Activated naive CD4-positive, alpha-beta T cell treated with anti-CD3 and anti-CD28 coated beads, Interleukin-2, amount 50 U/mL, for 24 hours (primary cell): ENCODE results near the gene PTAFR.

Experiments used
- H3K27ac Mint-ChIP-seq: one replicate; pipeline ENCODE4 v1.8.0; 2021; ENCODE audit warnings: mild to moderate bottlenecking, mixed read lengths
- H3K27me3 Mint-ChIP-seq: one replicate; pipeline ENCODE4 v1.8.0; 2021; ENCODE audit warnings: mixed read lengths
- H3K36me3 Mint-ChIP-seq: one replicate; pipeline ENCODE4 v1.8.0; 2021; ENCODE audit warnings: mixed read lengths
- H3K4me1 Mint-ChIP-seq: one replicate; pipeline ENCODE4 v1.8.0; 2021; ENCODE audit warnings: mixed read lengths
- H3K4me3 Mint-ChIP-seq: one replicate; pipeline ENCODE4 v1.8.0; 2021; ENCODE audit warnings: mild to moderate bottlenecking, mixed read lengths
- H3K9me3 Mint-ChIP-seq: one replicate; pipeline ENCODE4 v1.8.0; 2021; ENCODE audit warnings: mixed read lengths

PTAFR gene

DNA sequence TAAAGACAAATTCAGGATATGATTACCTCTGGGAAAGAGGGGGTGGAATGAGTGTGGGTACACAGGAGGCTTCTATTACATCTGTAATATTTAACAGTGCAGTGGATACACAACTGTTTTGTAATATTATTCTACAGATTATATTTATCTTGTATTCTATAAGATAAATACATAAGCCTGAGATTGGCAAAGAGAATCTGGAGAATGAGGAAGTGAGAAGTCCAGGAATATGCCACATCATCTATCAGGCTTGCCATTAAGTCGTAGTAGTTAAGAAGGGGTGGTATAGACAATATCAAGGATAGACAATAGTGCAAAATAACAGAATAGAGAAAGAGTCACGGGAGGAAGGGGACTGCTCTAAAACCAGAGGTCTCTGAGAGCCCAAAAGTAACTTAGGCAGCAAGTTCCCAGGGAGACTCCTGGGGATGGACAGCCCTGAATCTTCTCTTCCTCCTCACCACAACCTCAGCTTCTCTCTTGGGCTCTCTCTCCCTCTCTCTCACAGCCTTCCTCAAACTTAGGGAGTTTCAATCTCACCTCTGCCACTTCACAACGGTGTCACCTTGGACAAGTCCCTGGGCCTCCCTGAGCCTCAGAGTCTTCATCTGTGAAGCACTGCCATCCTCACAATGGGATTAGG lies 14.0 kb upstream of the PTAFR start:
- peaks cover 4% of the 10 kb centered on the region for H3K36me3 Mint-ChIP-seq
- no peak overlapping the region for H3K4me3 Mint-ChIP-seq
- H3K9me3 Mint-ChIP-seq: no peaks in the 10 kb centered on the region
- H3K27me3 Mint-ChIP-seq: no peaks in the 10 kb centered on the region
- no peak overlapping the region for H3K27ac Mint-ChIP-seq
- H3K4me1 Mint-ChIP-seq: no peaks in the 10 kb centered on the region

DNA sequence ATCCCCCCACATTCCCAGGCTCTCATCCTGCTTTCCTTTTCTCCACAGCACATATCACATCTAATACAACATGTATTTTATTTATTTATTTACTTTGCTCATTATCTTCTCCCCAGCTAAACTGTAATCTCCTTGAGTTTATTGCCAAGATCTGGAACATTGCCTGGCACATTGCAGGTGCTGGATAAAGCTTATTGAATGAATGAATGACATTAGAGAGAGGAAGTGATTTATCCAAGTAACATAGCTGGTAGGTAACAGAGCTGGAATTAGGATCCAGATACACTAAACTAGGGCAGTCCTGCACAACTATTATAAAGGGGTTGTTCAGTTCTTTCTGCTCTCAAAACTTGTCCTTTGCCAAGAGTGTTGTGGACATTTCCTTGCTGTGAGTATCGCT lies 8.6 kb upstream of the PTAFR start:
- H3K4me1 Mint-ChIP-seq: peaks cover 12% of the 10 kb centered on the region
- no peak overlapping the region for H3K27ac Mint-ChIP-seq
- H3K4me3 Mint-ChIP-seq: no peak overlapping the region
- no peaks in the 10 kb centered on the region for H3K27me3 Mint-ChIP-seq
- peaks cover 4% of the 10 kb centered on the region for H3K36me3 Mint-ChIP-seq
- no peaks in the 10 kb centered on the region for H3K9me3 Mint-ChIP-seq

DNA sequence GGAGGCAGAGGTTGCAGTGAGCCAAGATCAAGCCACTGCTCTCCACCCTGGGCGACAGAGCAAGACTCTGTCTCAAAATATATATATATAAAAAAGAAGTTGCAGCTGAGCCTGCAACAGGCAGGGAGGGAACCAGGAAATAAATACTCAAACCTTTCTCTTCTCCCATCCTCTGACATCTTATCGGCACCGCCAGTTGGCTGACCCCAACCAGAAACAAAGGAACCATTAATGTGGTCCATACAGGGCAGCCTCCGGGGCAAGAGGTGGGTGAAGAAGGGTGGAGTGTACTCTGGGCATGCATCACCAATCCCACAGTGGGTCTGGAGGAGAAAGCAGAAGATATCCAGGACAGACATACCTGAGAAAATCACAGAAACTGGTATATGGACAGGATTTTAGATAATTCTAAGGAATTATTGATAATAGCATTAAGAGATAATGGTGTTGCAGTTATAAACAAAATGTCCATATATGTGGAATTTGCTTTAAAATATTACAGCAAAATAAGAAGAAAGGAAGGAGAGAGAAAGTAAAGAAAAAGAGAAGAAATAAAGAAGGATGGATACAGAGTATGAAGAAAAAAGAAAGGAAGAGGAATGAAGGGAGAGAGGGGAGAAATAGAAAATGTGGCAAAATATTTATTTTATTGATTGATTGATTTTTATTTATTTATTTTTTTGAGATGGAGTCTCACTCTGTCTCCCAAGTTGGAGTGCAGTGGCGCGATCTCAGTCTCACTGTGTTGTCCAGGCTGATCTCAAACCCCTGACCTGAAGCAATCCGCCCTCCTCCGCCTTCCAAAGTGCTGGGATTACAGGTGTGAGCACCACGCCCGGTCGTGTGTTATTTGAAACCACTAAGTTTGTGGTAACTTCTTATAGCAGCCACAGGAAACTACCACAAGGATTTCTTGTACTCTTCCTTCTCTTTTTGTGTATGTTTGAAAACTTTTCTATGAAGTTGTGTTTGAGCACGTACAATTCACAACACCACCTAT lies 4.1 kb upstream of the PTAFR start:
- H3K27ac Mint-ChIP-seq: peak overlapping the region; percentile 5
- H3K27me3 Mint-ChIP-seq: peaks cover 1% of the 10 kb centered on the region
- H3K4me3 Mint-ChIP-seq: no peak overlapping the region
- H3K4me1 Mint-ChIP-seq: peaks cover 12% of the 10 kb centered on the region
- peaks cover 4% of the 10 kb centered on the region for H3K36me3 Mint-ChIP-seq
- no peaks in the 10 kb centered on the region for H3K9me3 Mint-ChIP-seq

DNA sequence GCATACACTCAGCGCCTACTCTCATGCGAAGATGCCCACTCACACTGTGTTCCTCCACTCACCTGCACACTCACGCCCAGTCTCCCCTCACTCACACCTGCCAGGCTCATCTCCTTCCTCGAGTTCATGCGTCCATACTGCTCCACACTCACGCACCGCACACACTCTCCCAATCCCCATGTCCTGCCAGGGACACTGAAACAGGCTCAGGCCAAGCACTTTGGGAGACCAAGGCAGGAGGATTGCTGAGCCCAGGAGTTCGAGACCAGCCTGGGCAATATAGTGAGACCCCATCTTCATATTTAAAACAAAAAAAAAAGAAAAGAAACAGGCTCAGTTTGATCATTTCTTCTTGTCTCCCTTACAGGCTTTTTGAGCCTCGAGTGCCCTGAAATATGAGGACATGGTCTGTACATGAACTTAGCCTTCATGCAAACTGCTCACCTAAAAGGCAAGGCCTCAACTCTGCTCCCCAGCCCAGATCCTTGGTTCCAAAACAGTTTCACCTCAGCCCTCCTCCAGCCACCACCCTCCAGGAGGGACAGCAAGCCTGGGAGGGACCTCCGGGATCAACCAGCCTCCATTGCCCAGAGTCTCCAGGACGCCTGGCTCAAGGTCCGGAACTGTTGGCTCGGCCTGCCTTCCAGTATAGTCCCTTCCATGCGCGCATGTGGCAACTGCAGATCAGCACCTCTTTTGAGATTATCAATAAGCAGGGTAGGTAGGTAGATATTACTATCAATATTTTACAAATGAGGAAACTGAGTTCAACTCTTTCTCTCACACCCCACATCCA lies 2.4 kb upstream of the PTAFR start:
- no peak overlapping the region for H3K4me3 Mint-ChIP-seq
- peaks cover 1% of the 10 kb centered on the region for H3K27me3 Mint-ChIP-seq
- peaks cover 12% of the 10 kb centered on the region for H3K4me1 Mint-ChIP-seq
- no peaks in the 10 kb centered on the region for H3K36me3 Mint-ChIP-seq
- H3K27ac Mint-ChIP-seq: no peak overlapping the region
- no peaks in the 10 kb centered on the region for H3K9me3 Mint-ChIP-seq

DNA sequence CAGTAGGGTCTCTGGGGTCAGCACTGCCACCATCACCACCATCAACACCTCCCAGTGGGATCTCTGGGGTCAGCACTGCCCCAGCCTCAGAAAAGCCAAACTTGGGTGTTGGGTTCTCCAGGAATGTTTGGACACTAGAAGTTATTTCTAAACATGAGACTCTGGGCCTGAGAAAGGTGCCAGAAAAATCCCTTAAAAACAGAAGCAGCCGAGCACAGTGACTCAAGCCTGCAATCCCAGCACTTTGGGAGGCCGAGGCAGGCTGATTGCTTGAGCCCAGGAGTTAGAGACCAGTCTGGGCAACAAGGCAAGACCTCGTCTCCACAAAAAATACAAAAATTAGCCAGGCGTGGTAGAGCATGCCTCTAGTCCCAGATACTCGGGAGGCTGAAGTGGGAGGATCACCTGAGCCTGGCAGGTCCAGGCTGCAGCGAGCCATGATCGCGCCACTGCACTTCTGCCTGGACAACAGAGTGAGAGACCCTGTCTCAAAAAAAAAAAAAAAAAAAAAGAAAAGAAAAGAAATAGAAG lies 470 bp downstream of the PTAFR start:
- Mint-ChIP-seq H3K4me3 (no peak overlapping the region), H3K4me1 (peaks cover 31% of the 10 kb centered on the region), H3K27ac (no peak overlapping the region), H3K9me3 (no peaks in the 10 kb centered on the region), H3K36me3 (no peaks in the 10 kb centered on the region), H3K27me3 (peaks cover 1% of the 10 kb centered on the region)

DNA sequence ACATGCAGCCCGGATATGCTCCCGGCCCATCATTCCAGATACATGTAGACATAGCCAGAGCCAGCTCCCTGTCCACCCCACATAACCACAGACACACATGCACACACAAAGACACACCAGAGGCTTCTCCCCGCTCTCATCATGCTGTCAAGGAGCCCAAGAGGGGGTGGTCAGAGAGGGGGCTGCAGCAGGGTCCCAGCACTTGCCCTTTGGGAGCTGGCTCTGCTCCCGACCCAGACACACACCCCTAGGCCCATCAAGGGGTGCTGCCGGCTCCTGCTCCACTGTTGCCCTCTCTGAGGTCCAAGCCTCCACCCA lies 2.6 kb downstream of the PTAFR start:
- no peak overlapping the region for H3K27ac Mint-ChIP-seq
- peaks cover 1% of the 10 kb centered on the region for H3K27me3 Mint-ChIP-seq
- H3K9me3 Mint-ChIP-seq: no peaks in the 10 kb centered on the region
- H3K4me3 Mint-ChIP-seq: no peak overlapping the region
- no peaks in the 10 kb centered on the region for H3K36me3 Mint-ChIP-seq
- H3K4me1 Mint-ChIP-seq: peaks cover 37% of the 10 kb centered on the region

DNA sequence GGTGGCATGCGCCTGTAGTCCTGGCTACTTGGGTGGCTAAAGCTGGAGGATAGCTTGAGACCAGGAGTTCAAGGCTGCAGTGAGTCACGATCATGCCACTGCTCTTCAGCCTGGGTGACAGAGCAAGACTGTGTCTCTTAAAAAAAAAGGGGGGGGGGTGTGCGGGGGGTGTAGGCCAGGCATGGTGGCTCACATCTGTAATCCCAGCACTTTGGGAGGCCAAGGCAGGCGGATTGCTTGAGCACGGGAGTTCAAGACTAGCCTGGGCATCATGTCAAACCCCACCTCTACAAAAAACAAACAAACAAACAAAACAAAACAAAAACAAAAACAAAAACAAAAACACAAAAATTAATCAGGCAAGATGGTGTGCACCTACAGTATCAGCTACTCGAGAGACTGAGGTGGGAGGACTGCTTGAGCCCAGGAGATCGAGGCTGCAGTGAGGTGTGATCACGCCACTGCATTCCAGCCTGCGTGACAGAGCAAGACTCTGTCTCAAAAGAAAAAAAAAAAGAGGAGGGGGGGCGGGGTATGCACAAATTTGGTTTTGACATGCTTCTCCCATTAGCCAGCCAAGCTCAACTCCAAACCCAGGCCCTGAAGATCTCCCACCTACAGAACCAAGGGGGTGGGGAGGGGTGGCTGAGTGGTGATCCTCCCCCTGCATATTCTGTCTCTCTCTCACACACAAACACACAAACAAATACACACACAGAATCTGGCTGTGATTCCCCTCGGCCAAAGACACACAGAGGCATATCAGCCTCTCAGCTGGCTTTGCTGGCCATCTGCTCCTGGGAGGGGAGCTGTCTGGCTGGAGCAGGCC lies 3.1 kb downstream of the PTAFR start:
- peaks cover 1% of the 10 kb centered on the region for H3K27me3 Mint-ChIP-seq
- no peaks in the 10 kb centered on the region for H3K9me3 Mint-ChIP-seq
- H3K4me1 Mint-ChIP-seq: peaks cover 43% of the 10 kb centered on the region
- no peak overlapping the region for H3K27ac Mint-ChIP-seq
- H3K36me3 Mint-ChIP-seq: no peaks in the 10 kb centered on the region
- no peak overlapping the region for H3K4me3 Mint-ChIP-seq

DNA sequence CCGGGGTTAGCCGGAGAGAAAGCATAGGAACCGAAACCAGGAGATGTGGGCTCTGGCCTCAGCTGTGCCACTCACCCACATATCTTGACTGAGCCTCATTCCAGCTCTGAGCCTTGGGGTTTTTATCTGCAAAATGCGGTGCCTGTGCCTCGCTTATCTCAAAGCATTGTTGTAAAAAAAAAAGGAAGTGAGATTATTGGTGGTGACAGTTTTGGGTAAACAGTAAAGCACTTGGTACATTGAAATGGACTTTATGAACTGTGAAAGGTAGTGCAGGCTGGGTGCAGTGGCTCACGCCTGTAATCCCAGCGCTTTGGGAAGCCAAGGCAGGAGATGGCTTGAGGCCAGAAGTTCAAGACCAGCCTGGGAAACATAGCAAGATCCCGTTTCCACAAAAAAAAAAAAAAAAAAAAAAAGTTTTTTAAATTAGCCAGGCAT lies 3.8 kb downstream of the PTAFR start:
- Mint-ChIP-seq H3K27ac (no peak overlapping the region), H3K4me3 (no peak overlapping the region), H3K27me3 (peaks cover 1% of the 10 kb centered on the region), H3K9me3 (no peaks in the 10 kb centered on the region), H3K36me3 (no peaks in the 10 kb centered on the region), H3K4me1 (peaks cover 46% of the 10 kb centered on the region)

DNA sequence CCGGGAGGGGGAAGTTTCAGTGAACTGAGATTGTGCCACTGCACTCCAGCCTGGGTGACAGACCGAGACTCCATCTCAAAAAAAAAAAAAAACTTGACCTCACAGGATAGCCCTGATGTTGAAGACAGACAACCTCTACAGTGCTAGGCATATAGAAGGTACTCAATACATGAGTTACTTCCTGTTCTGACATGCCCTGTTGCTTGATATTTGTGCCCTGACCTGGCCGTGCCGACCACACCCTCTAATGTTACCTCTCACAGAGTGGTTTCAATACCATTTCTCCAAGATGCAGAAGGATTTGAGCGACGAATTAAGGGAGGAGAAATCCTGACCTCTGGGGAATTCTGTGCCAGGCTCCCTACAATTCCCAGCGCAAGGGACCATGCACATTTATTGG lies 5.2 kb downstream of the PTAFR start:
- H3K36me3 Mint-ChIP-seq: no peaks in the 10 kb centered on the region
- no peaks in the 10 kb centered on the region for H3K27me3 Mint-ChIP-seq
- peaks cover 46% of the 10 kb centered on the region for H3K4me1 Mint-ChIP-seq
- peak overlapping the region; percentile 5 for H3K27ac Mint-ChIP-seq
- no peaks in the 10 kb centered on the region for H3K9me3 Mint-ChIP-seq
- H3K4me3 Mint-ChIP-seq: peak overlapping the region; percentile 15

DNA sequence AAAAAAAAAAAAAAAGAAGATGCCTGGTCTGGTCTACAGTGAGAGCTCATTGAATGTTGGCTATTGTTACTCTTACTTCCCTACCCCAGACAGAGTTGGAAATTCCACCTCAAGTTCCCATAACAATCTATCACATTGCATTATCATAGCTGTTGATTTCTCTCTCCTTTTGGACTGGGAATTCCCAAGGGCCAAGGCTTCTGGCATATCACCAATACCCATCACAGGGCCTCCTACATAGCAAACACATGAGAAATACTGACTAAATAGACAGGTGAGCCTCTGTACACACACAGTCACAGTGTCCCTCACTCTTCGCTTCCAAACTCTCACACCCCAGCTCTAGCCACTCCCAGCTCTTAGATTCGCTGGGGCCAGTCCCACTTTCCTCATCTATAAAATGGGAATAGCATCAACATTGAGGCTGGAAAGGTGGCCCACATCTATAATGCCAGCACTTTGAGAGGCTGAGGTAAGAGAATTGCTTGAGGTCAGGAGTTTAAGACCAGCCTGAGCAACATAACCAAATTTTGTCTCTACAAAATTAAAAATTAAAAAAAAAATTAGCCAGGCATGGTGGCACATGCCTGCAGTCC lies 6.4 kb downstream of the PTAFR start:
- H3K9me3 Mint-ChIP-seq: no peaks in the 10 kb centered on the region
- no peak overlapping the region for H3K4me3 Mint-ChIP-seq
- H3K4me1 Mint-ChIP-seq: peaks cover 46% of the 10 kb centered on the region
- H3K27me3 Mint-ChIP-seq: peaks cover 2% of the 10 kb centered on the region
- H3K36me3 Mint-ChIP-seq: peaks cover 1% of the 10 kb centered on the region
- H3K27ac Mint-ChIP-seq: peak overlapping the region; percentile 17

DNA sequence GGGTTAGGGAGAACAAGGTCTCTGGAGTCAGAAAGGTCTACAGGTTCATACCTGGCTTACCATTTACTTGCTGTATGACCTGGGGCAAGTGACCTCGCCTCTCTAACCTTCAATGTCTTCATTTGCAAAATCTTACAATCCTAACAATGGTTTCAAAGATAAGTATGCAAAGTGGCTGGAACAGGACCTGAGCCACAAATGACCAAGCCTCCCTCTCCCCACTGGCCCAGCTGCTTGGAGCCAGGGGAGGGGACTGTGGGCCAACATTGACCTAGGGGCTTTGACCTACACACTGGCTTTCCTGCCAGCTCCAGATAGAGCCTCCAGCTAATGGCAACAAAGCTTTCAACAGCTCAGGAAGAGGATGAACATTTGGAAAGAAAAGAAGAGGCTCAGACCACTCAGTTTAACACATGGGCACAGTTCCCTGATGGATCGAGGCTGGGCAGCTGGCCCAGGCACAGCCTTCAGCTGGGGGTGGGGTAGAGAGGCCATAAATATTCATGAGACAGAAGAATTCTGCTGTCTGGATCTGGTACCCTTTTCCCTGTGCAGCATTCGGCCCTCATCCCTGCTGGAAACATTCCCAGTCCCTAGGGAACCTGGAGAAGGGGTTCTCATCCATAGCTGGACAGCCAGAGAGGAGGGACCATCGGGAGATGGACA lies 12.9 kb downstream of the PTAFR start:
- H3K4me1 Mint-ChIP-seq: peaks cover 6% of the 10 kb centered on the region
- H3K9me3 Mint-ChIP-seq: no peaks in the 10 kb centered on the region
- no peak overlapping the region for H3K27ac Mint-ChIP-seq
- H3K36me3 Mint-ChIP-seq: peaks cover 7% of the 10 kb centered on the region
- H3K27me3 Mint-ChIP-seq: peaks cover 8% of the 10 kb centered on the region
- H3K4me3 Mint-ChIP-seq: no peak overlapping the region

DNA sequence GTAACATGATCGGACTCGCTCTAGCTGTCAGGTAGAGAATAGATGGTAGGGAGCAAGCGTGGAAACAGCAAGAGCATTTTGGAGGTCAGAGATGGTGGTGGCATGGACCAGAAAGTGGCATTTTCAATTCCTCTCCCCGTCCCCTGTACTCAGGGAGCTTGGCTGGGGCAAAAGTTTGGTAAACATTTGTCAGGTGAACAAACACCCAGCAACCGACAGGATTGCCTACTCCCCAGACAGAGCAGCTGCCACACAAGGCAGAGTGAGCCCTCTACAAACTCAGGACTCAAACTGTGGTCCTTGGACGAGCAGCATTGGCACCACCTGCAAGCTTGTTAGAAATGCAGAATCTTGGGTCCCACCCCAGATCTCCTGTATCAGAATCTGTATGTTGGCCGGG lies 14.3 kb downstream of the PTAFR start:
- peaks cover 8% of the 10 kb centered on the region for H3K27me3 Mint-ChIP-seq
- H3K27ac Mint-ChIP-seq: no peak overlapping the region
- no peaks in the 10 kb centered on the region for H3K4me1 Mint-ChIP-seq
- no peak overlapping the region for H3K4me3 Mint-ChIP-seq
- H3K36me3 Mint-ChIP-seq: peaks cover 7% of the 10 kb centered on the region
- no peaks in the 10 kb centered on the region for H3K9me3 Mint-ChIP-seq

DNA sequence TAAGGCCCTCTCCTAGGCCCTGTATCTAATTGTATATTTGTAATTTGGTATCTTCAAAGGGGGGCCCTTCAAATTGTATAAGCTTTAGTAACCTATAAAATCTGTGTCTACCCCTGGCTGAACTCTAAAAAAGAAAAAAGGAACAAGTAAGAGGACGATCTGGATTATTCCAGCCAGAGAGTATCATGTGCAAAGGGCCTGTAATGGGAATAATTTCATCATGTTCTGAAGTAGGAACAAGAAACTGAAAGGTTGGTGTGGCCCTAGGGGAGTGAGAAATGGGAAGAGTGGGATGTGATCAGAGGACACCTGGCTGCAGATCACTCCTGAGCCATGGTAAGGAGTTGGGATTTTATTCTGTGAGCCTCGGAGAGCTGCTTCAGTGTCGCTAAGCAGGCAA lies 14.7 kb downstream of the PTAFR start:
- Mint-ChIP-seq H3K27me3 (peaks cover 8% of the 10 kb centered on the region), H3K36me3 (peaks cover 7% of the 10 kb centered on the region), H3K27ac (no peak overlapping the region), H3K9me3 (no peaks in the 10 kb centered on the region), H3K4me3 (no peak overlapping the region), H3K4me1 (no peaks in the 10 kb centered on the region)

DNA sequence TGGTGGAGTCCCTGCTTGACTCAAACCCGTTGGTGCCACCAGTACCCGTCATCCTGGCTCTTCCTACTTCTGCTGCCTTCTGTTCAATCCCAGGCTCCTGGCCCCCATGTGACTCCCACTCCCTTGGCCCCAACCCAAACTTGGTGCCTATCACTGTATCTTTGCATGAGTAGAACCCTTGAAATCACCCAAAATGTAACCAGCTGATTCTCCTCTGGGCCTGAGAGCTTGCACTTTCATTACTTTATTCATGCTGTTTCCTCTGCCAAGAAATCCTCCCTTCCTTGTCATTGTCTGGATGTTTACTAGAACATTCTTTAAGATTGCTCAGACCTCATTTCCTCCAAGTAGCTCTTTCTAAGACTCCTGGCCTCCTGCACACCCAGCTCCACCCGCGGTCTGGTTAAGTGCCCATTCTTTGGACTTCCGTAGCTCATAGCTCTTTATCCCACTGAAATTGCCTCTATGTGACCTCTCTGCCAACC lies 15.7 kb downstream of the PTAFR start:
- H3K27me3 Mint-ChIP-seq: peaks cover 6% of the 10 kb centered on the region

More for the DNA sequence above, 15.7 kb downstream of the PTAFR start:
- Mint-ChIP-seq H3K36me3 (peaks cover 6% of the 10 kb centered on the region), H3K27ac (no peak overlapping the region), H3K9me3 (no peaks in the 10 kb centered on the region), H3K4me3 (no peak overlapping the region), H3K4me1 (no peaks in the 10 kb centered on the region)
